Measurements from ENCODE around the gene DSC3.

Gene DSC3

DNA sequence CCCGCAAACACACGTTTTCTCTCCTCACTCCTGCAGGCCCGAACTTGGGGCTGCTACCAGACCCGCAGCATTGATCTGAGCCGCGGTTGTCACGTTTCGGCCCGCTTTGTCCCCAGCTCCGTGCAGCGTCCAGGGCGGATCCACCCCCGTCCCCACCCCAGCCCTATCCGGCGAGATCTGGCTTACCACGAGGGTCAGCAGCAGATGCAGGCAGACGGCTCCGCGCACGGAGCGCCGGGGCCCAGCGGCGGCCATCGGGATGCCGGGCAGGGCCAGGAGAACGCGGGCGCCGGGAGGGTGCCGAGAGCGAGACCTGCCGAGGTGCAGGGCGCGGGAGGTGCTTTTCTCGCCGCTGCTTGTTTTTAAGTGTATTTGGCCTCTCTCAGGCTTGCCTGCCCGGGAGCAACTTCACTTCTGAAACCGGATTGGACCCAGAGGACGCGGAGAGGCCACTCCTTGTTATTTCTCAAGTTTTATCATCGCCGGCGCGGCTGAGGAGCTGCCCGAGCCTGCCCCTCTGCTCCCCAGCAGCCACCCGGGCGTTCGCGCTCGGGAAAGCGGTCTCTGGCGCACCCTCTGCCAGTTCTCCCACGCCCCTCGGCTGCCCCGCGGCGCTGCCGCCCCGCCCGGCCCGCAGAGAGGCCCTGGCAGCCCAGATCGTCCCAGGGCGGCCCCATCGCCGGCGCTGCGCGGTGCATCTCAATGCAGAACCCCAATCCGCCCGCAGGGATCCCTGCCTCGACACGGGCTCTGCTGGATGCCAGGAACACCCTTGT lies at the start of gene DSC3:
TSS of gene DSC3 (minus strand) at position 337 of the 776 bp plus-strand sequence. CDS start at position 255, 82 bp downstream.
- DNase-seq (ENCODE audit: low read depth, low spot score): no peak

DNA sequence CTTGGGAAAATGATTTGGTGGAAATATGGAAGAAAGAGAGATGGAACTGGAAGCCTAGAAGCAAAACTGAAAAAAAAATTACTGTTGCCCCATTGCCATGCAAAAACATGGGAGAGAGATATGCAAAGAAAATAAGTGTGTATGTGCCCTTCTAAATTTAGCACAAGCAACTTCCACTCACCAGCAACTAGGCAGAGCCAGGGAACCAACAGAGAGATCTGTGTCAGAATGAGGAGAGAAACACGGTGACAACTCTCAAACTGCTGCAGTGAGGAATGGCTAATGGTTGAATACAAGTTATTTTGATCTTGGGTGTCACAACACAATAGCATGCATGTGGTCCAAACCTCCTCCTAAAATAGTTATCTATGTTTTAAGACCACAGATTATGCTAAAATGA lies 48.8 kb upstream of the DSC3 start:
- DNase-seq (ENCODE audit: low read depth, low spot score): no peak

DNA sequence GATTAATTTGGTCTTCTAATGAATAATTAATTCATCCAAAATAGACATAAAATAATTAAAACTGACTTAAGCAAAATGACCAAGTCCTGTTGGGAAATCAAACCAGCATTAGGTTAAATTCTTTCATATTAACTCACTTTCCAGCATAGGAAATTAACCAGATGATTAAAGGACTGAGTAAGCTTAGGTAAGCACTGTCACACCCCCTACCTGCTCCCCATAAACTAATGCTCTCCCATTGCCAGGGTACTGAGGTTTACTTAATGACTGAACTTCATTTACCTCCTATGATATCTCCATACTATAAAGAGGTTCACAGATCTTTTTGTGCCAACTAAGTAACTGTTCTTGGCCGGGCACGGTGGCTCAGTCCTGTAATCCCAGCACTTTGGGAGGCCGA lies 46.0 kb upstream of the DSC3 start:
- DNase-seq (ENCODE audit: low read depth, low spot score): no peak

DNA sequence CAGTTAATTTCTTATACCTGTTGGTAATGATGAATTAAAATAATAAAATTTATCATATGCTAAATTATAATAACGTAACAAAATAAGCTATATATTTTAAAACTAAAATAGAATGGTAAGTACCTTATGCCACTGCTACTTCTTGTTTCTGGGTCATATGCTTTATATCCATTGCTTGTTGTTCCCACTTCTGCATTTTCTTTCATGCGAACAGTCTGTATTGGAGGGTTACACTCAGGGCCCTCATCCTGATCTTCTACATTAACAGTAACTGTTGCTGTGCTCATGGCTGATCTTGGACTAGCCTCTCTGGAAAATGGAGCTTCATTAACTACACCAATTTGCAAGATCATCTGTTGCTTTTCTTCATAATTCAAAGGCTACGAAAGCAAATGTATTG lies 37.4 kb upstream of the DSC3 start:
- no peak for DNase-seq (ENCODE audit: low read depth, low spot score)

DNA sequence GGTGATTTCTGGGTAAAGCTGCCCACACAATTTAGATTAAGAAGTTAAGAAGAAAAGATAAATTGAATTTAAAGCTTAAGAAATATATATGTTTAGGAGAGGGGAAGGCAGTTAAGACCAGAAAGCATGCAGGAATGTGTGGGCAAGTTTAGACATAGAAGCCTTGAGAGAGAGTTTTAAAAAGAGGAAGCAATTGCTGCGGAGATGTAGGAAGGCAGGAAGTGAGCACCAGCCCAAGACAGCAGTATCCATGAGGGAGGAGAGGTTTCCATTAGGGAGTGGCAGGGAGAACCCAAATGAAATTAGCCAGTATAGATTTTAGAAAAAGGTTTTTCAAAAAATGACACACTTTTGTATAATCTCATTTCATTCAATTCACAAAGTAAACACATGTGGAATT lies 35.3 kb upstream of the DSC3 start:
- DNase-seq (ENCODE audit: low read depth, low spot score): no peak

DNA sequence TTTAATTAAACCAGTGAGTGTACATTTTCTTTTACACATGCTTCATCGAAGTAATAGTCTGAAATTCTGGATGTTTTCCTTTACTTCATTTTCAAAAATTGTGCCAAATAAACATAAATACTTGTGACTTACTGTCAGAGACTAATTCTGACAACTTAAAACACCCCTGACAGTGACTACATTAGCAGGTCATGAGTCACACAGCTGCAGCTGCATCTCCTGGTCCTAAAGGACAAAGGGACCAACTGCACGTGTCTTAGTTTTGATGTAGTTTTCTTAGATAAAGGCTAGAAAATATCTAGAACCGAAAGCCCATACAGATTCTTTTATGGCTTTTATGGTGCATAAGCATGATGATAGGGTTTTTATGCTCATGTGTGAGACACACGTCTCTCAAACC lies 29.6 kb upstream of the DSC3 start:
- DNase-seq (ENCODE audit: low read depth, low spot score): no peak

DNA sequence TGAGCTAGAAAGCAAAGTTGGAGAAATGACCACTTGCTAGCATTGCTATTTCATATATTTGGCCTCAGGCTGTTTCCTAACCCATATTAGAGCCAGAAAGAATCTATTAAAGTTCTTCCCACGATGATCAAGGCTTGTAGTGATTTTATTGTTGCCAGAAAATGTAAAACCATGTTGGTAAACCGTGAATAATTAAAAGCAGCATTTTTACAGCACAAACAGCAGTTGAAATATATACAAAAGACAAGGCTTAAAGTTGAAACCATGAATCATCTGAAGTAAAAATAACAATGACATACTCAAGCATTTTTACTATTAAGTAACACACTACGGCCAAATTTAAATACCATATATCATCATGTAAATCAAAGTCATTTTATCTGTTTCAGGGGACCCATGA lies 27.7 kb upstream of the DSC3 start:
- DNase-seq (ENCODE audit: low read depth, low spot score): no peak

DNA sequence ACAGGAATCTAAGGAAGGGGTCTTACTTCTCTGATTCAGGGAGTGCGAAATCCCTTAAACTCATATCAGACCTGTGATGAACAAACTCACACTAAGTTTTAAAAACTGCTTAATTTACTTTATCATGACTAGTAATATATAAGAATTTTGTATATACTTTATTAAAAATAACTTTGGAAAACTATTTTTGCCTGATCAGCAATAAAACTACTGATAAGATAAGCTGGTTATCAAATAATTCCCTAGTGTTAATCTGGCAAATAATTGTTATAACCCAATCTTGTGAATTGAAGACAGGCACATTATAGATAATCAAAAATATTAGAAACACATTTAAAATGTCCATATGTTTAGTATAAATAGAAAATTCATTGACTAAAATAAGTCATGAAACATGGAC lies 23.7 kb upstream of the DSC3 start:
- DNase-seq (ENCODE audit: low read depth, low spot score): no peak

DNA sequence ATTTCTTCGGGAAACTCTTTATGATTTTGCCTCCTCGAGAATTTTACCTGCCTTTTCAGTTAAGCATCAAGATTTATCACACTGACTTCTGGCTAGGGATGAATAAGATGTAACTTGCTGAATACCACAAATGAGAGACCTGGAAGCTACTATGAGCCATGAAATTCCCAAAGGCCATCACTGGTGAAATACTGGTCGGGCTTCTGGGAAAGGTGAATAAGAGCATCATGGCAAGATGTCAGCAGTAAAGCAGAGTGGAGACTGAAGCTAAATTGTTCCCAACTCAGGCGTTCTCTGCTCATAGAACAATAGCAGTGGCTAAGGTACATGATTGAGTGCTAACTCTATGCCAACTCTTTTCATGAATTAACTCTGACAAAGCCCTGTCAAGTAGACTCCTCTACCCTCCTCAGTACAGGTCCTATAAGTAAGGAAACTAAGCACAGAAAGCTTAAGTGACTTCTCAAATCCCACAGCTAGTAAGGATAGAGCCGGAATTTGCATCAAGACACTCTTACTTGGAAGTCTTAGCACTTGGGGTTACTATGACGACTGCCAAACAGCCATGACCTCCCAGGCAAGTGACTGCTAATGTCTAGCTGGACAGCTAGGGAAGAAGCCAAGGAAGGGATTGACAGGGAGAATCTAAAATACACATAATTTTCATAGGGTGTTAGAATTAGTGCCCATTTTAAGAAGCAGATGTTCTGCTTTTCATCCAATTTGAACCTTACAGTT lies 22.7 kb upstream of the DSC3 start:
- DNase-seq (ENCODE audit: low read depth, low spot score): no peak

DNA sequence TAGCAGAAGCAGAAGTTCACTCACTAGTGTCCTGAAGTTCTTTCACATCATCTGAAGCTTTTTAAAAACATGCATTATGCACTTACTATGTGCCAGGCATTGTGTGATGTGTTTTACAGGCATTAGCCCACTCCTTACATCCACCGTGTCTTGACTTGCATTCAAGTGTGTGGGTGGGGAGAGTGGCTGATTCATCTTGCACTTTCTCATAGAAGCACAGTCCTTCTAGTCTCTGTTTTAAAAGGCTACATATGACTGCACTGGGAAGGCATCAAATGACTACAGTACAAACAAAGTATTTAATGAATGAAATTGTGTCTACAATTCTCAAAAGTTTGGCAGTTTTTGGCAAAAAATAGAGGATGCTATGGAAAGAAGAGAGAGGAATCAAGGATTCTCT lies 21.6 kb upstream of the DSC3 start:
- no peak for DNase-seq (ENCODE audit: low read depth, low spot score)

DNA sequence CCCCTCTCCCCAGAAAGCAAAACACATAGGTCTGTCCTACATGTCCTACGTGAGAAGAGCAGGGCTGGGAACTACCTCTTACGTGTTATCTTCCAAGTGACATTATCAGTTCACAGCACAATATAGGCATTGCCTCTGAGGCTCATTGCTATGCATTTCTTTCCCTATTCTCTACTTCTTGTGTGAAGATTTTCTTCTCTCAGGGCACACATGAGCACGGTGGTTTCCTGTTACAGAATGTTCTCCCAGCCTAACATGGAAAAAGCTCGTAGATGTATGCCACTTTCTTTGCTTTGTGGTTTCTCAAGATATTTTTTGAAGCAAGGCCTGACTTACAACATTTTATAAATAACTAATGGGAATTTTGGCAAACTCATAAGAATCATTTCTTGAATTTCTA lies 19.4 kb upstream of the DSC3 start:
- no peak for DNase-seq (ENCODE audit: low read depth, low spot score)

DNA sequence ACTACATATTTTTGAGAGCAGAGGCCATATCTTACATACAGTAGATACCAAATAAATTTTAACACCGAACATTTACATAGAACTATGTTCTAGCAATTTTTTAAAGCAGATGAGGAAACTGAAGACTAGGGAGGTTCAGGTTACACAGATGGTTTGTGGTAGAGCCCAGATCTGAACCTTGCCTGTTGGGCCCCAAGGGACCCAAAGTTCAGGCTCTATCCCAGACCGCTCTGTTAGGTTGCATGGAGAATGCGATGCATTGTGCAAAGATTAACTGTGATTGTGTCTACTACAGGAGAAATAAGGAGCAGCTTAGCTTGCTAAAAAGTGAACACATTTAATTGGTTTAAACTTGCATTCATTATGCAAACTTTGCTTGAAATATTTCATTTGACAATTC lies 16.4 kb upstream of the DSC3 start:
- no peak for DNase-seq (ENCODE audit: low read depth, low spot score)

DNA sequence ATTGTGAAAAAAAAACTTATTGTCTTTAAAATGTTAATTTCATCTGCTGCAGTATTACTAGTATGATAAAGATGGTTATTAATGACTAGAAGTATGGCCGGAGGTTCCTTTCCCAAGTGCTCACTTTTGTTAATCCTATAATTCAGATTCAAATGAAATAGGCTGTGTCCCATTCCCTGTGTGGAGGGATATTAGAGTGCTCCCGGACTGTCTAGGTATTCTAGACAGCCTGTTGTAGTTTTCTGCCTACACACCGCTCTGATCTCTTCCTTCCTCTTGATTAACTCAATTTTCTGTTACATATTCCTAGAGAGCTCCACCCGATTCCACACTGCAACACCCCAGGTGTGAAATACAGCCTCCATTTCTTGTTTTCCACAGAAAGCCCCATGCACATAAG lies 15.4 kb upstream of the DSC3 start:
- DNase-seq (ENCODE audit: low read depth, low spot score): no peak

DNA sequence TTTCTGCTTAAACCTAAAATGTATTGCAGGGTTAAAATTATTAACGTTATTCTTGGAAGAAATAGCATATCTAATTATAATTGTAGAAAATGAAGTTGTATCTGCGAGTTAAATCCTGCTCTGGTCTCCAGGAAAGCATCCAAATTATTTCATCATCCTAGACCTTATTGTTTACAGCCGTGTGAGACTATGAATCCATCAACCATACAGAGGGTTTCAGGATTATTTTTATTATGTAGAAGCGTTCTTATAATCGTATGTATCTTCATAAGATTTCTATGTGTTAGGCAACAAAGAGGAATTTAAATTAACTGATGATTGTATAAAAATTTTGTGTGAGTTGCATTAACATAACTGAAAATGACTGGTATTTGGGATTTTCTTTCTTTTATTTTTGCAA lies 14.5 kb upstream of the DSC3 start:
- no peak for DNase-seq (ENCODE audit: low read depth, low spot score)

DNA sequence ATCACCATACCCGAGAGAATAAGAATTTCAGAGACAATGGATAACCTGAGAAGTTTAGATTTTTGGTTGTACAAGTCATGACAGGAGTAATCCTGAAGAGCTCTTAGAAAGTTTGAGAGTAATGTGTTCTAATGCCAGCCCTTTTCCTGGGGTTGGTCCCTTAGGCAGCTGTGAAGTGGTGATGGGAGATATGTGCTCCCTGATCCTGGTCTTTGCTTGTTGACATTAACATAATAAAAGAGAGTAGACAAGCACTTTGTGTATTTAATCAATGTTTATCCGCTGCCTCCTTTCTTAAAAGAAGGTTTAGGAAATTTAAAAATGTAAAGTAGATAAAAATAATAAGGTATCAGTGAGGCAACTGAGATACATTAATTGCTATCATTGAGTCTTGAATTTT lies 13.8 kb upstream of the DSC3 start:
- DNase-seq (ENCODE audit: low read depth, low spot score): no peak

DNA sequence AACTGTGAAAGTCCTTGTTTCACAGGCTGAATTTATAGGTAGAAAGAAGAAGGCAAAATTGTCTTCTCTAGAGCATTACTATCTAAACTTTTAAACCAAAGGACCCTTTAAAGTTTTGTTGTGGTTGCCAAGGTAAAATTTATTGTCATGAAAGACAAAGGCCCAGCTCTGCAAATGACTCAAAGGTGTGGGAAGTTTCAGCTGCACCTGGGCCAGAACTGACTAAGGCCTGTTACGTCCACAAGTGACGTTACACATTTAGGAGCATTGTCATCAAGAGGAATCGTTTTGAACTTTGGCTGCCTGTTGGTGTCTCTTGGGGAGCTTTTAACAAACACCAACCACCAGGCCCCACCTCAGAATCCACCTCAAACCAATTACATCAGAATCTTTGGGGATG lies 8.1 kb upstream of the DSC3 start:
- no peak for DNase-seq (ENCODE audit: low read depth, low spot score)

DNA sequence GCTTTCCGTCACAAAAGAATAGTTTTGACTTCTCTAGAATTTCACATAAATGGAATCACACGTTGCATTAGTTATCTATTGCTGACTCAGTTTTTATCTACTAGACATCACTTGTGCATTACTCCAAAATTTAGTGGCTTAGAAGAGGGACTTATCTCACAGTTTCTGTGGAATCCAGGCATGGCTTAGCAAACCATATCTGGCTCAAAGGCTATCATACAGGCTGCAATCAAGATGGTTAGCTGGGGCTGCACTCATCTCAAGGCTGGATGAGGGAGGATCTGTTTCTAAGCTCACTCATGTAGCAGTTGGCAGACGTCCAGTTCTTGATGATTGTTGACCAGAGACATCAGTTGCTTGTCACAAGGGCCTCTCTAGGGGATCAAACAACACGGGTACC lies 6.6 kb upstream of the DSC3 start:
- DNase-seq (ENCODE audit: low read depth, low spot score): no peak

DNA sequence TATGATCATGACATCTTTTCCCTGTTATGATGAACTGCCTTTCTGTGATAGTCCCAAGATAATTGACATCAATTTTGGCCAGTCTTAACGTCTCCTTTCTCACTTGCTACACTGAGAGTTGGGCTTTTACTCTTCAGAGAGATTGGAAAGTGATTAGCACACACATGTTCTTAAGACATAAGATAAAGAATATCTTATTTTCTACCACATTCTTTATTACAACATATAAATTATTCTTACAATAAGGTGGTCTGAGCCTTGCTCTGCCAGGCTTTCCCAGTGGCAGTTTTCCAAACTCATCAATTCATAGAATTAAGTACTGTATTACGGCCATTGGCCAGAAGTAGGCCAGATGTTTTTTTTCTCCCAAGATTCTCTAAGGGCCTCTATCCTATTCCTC lies 5.7 kb upstream of the DSC3 start:
- DNase-seq (ENCODE audit: low read depth, low spot score): no peak

DNA sequence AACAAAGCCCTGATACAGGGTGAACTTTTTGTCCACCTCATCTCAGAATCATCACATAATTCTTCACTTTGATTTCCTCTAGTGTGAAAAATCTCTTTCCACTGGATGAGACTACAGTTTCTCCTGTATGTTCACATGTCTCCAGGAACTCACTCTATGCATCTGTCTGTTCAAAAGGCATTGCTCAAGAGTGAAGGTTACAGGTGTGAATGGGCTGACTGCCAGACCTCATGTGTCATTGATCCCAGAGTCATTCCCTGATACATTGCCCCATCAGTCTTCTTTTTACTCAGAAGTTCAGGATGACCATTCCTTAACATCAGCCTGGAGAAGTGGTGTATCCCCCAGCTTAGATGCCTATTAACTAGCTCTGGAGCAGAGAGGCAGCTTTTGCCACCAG lies 4.4 kb upstream of the DSC3 start:
- DNase-seq (ENCODE audit: low read depth, low spot score): no peak

DNA sequence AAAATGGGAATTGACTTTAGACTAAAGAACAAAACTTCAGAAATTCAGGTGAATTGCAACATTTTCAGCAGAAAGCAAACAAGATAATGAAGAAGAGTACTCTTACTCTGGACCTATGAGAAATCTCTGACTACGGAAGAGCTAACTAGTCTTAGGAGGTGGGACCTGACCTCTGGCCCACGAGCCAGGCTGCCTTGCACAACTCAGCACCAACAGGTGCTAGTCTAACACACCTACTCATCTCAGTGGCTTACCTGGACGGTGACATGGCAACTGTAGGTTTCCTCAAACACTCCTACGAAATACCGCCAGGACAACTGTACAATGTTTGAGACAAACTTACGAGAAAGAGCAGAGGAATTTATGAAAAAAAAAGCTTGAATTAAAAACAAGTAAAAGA lies 3.1 kb upstream of the DSC3 start:
- no peak for DNase-seq (ENCODE audit: low read depth, low spot score)

DNA sequence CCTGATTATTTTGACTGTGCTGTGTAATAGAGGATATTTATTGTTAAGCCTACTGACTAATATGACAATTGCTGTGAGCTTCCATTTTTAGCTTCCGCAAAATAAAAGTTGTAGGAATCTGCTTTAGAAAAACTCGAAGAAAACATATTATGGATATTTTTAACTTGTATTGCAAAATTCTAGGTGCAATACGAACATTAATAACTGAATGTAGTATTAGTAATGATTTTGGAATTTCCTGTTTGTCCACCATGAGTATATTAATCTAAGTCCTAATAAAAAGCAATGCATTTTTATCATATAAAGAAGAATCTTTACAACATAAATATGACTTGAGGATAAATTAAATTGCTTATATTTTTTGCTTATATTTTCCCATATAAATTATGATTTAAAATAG lies 2.4 kb upstream of the DSC3 start:
- DNase-seq (ENCODE audit: low read depth, low spot score): no peak

DNA sequence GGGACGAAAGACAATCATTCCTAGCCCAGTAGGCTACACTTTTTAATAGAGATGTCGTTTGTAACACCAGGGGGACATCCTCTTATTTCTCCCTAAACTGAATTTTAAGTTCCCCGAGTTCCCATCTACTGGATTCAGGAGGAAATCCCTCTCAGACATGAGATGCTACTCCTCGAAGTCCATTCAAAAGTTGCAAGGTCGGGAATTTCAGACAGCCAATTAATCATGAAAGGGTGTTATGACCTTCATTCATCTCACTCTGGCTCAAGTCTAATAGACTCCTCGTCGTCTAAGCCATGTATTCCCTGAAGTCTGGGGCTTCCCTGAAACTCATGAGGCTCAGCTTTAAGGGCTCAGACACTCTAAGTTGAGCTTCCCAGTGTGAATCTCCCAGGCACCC lies 1.2 kb upstream of the DSC3 start:
- DNase-seq (ENCODE audit: low read depth, low spot score): no peak

DNA sequence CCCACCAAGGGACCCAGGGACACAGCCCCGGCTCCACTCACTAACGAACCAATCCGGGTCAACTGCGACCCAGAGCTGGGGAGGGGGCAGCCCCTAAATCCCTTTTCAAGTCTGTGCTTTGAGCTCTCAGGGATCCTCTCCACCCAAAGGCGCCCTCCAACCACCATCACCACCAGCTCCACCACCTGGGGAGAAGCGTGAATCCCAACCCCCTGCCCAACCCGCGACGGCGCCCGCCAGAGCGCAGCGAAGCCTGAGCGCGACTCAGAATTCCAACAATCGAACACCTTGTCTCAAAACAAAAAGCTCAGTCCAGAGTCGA lies 497 bp downstream of the DSC3 start:
- no peak for DNase-seq (ENCODE audit: low read depth, low spot score)
